K562 (cell line): ENCODE data around the gene CXCL14. TPM values are rescaled to one million over a fixed set of nuclear protein-coding genes. Genes with fewer than 3 reads are reported as not detected.
A peak's percentile ranks its signal among the peaks of the same experiment; 100 is the strongest.

Source experiments
- ATAC-seq: fragments of 200-7000 bp; cut with Tn5 transposase; 3 replicates; pipeline ENCODE4 v1.9.1; 2020; ENCODE audit warnings: moderate library complexity
- BruUV-seq: library from RNA; stranded (reverse); fragments of 400-500 nt; replicated peaks from 2 replicates; lab custom pipeline; 2021; lab: Mats Ljungman, UMichigan
- CTCF ChIA-PET: fragments of 300-600 bp; formaldehyde crosslinking; extraction: SDS; loops from one replicate; lab custom pipeline; 2021; ENCODE audit warnings: low intra/inter-chr PET ratio; lab: Yijun Ruan, JAX
- POLR2A ChIA-PET: fragments of 300-600, 350-650 bp; sonication (Branson Sonifier 250); formaldehyde crosslinking; extraction: SDS; loops from one replicate; lab custom pipeline; 2021; ENCODE audit warnings: antibody characterized with exemption, inconsistent platforms; lab: Yijun Ruan, JAX
- DNase-seq, 4 experiments: peaks; one replicate each; pipeline versions ENCODE4 v3.0.0 to v3.0.0-alpha.2; 2011 to 2018; ENCODE audit warnings: low spot score in 3 of 4, mixed read lengths in 3 of 4; ENCODE audit errors: extremely low read depth in 1 of 4
- FAIRE-seq: peaks from 2 replicates; lab custom pipeline; 2011; peaks lifted over from hg19 to GRCh38; lab: Jason Lieb, UNC
- H2AFZ ChIP-seq: 2 replicates; pipeline ENCODE4 v1.6.0; 2011; ENCODE audit warnings: low read depth, low read length, control low read depth, inconsistent platforms
- H3K27ac ChIP-seq: fragments of 200-600 bp; 3 replicates; pipeline ENCODE4 v1.8.0; 2011; ENCODE audit warnings: low read depth, mild to moderate bottlenecking, control low read depth, inconsistent platforms, low read length, moderate library complexity, mixed read lengths; ENCODE audit errors: extremely low read depth
- H3K27me3 ChIP-seq, 2 experiments: fragments of 300-600 bp in 1 of 2; 2 replicates in 1 of 2; 3 replicates in 1 of 2; pipeline versions ENCODE4 v1.6.0 to v1.8.0; 2011; ENCODE audit warnings: inconsistent platforms in 2 of 2, low read length in 2 of 2, mild to moderate bottlenecking in 1 of 2, mixed read lengths in 1 of 2, moderate library complexity in 1 of 2; ENCODE audit not compliant: control insufficient read depth in 2 of 2, insufficient read depth in 2 of 2
- H3K36me3 ChIP-seq: fragments of 300-600 bp; 3 replicates; pipeline ENCODE4 v1.8.0; 2011; ENCODE audit warnings: mild to moderate bottlenecking, low read length, inconsistent platforms; ENCODE audit not compliant: control insufficient read depth, insufficient read depth
- H3K4me1 ChIP-seq, 2 experiments: fragments of 200-600 bp in 1 of 2; replicated peaks in 1 of 2; 2 replicates in 1 of 2; 3 replicates in 1 of 2; pipeline versions ENCODE4 v1.5.1 to v1.8.0; 2011; ENCODE audit warnings: inconsistent platforms in 2 of 2, low read length in 2 of 2, mild to moderate bottlenecking in 1 of 2, mixed read lengths in 1 of 2, moderate library complexity in 1 of 2; ENCODE audit not compliant: control insufficient read depth in 2 of 2, insufficient read depth in 2 of 2
- H3K4me2 ChIP-seq: 2 replicates; pipeline ENCODE4 v1.6.1; 2011; ENCODE audit warnings: low read length, control low read depth, inconsistent platforms, mixed read lengths; ENCODE audit not compliant: insufficient read depth
- H3K4me3 ChIP-seq: fragments of 200-600 bp; sonication (generic), shearing (Covaris generic); 2 replicates; pipeline ENCODE4 v1.5.1; 2016; ENCODE audit warnings: control low read depth, inconsistent platforms
- H3K79me2 ChIP-seq: fragments of 200-600 bp; 3 replicates; pipeline ENCODE4 v1.8.0; 2011; ENCODE audit warnings: low read length, inconsistent platforms; ENCODE audit not compliant: control insufficient read depth, insufficient read depth
- H3K9ac ChIP-seq, 2 experiments: 2 replicates each; pipeline versions ENCODE4 v1.6.0 to v1.6.1; 2011; ENCODE audit warnings: low read depth in 2 of 2, low read length in 2 of 2, control low read depth in 1 of 2, inconsistent platforms in 1 of 2, mild to moderate bottlenecking in 1 of 2, mixed read lengths in 1 of 2; ENCODE audit not compliant: insufficient read depth in 1 of 2
- H3K9me1 ChIP-seq: one replicate; pipeline ENCODE4 v1.6.0; 2011; ENCODE audit warnings: inconsistent platforms, mild to moderate bottlenecking, low read length, moderate library complexity; ENCODE audit not compliant: control insufficient read depth, insufficient read depth
- H3K9me3 ChIP-seq: replicated peaks from 2 replicates; pipeline ENCODE4 v1.5.1; 2011; ENCODE audit warnings: low read depth, low read length, inconsistent platforms; ENCODE audit not compliant: control insufficient read depth, insufficient read depth
- H4K20me1 ChIP-seq: replicated peaks from 2 replicates; pipeline ENCODE4 v1.6.1; 2011; ENCODE audit warnings: low read length, inconsistent platforms, mixed read lengths; ENCODE audit not compliant: control insufficient read depth, insufficient read depth
- BCOR ChIP-seq: fragments of 450-650 bp; IDR thresholded peaks from 2 replicates; pipeline ENCODE4 v1.6.1; 2016
- IRF1 ChIP-seq: sonication (generic); formaldehyde crosslinking; IDR thresholded peaks from 2 replicates; pipeline ENCODE4 v1.8.0; 2022; ENCODE audit warnings: missing genetic modification reagents, mild to moderate bottlenecking, borderline replicate concordance
- RBM25 ChIP-seq: fragments of 200-400 bp; formaldehyde crosslinking; IDR thresholded peaks from 2 replicates; pipeline ENCODE4 v1.6.1; 2018; ENCODE audit warnings: low read length, low read depth, moderate library complexity; ENCODE audit not compliant: severe bottlenecking
- RHOXF2B ChIP-seq: fragments of 250-450 bp; sonication (Bioruptor Pico); conservative IDR thresholded peaks from 2 replicates; pipeline ENCODE4 v1.5.1; 2021
- ZFP36 ChIP-seq: fragments of 150-350 bp; IDR thresholded peaks from 2 replicates; pipeline ENCODE4 v1.6.1; 2018; ENCODE audit warnings: low read length, low read depth; ENCODE audit not compliant: partially characterized antibody
- WGBS: fragments of 100-300 bp; shearing (Covaris generic); methylation state at CpG from one replicate; pipeline ENCODE4 v1.1.6; 2016; ENCODE audit warnings: low coverage, mixed read lengths; ENCODE audit not compliant: insufficient coverage; ENCODE audit errors: missing lambda C conversion rate; 5-methylcytosine and 5-hydroxymethylcytosine counted together
- in situ Hi-C: fragments of 300-500 bp; cut with MboI; formaldehyde crosslinking; loops from 4 replicates; pipeline ENCODE4 v1.15.0; 2018; ENCODE audit warnings: inconsistent platforms, mixed read lengths
- intact Hi-C: fragments of 100-400 bp; cut with micrococcal nuclease; formaldehyde crosslinking; loops from 2 replicates; pipeline ENCODE4 v1.14.2; 2022
- polyA plus RNA-seq, 8 experiments: library from polyadenylated mRNA; depleted of rRNA in 4 of 8; stranded (reverse) in 5 of 8; unstranded in 3 of 8; fragments of >200 nt; fragmentation: Nextera tagmentation in 2 of 8; fragmentation: Illumina TruSeq in 1 of 8; extraction: Ambion mirVana in 2 of 8; extraction: Trizol in 1 of 8; gene quantifications; 2 replicates each; pipeline versions ENCODE4 v1.2.1 to v1.2.3, GENCODE V29; 2011 to 2014; ENCODE audit warnings: inconsistent platforms in 1 of 8, missing spikeins in 1 of 8
- total RNA-seq, 7 experiments: library from RNA; depleted of rRNA in 6 of 7; stranded (reverse); fragments of >200 nt in 6 of 7; fragmentation: Illumina TruSeq in 2 of 7; extraction: Trizol in 2 of 7; gene quantifications; 2 replicates each; pipeline versions ENCODE4 v1.2.1 to v1.2.3, GENCODE V29; 2011 to 2021; ENCODE audit warnings: low replicate concordance in 1 of 7

Gene CXCL14
- total and polyA plus RNA-seq, 9 of the 15 experiments (the other 6 are each of a cell fraction or from before 2014, with no cell fraction given), result not detected

GRCh38 chr5:135568923-135569360, 9.8 kb downstream of the CXCL14 start:
- no peak for FAIRE-seq
- Histone ChIP-seq H3K4me2 (no peak overlapping the region), H3K27ac (no peak overlapping the region), H3K4me3 (no peak overlapping the region), H3K4me1 (peaks cover 7 to 8% of the 10 kb centered on the region in 2 experiments), H2AFZ (no peak overlapping the region), H3K36me3 (no peaks in the 10 kb centered on the region), H4K20me1 (0 out of 2 replicates have a peak, but pooled peaks cover 3% of the 10 kb centered on the region), H3K9ac (no peak overlapping the region), H3K79me2 (no peaks in the 10 kb centered on the region), H3K27me3 (peaks cover 6 to 9% of the 10 kb centered on the region in 2 experiments; a peak in 4 of 5 replicates), H3K9me1 (no peaks in the 10 kb centered on the region), H3K9me3 (no peaks in the 10 kb centered on the region)
- in situ Hi-C loops, result no loop called here
- WGBS, result 0% methylated on average over 3 of the region's 5 CpGs
- BruUV-seq, result no TSS peak
- no peak for ATAC-seq
- CTCF ChIA-PET, result no interaction called here
- POLR2A ChIA-PET, result interaction anchor here (0.5 kb wide), 1 partner anchor 652 kb away, joined by 3 read pairs; no protein-coding TSS in a partner anchor
- TF ChIP-seq IRF1 (CRISPR knock-in tag) (no peak), RHOXF2B (no peak), BCOR (peak; percentile 55), RBM25 (peak; percentile 80), ZFP36 (peak; percentile 75)
- intact Hi-C loops, result loop anchor here (5.0 kb wide), 1 partner anchor 158 kb away; no protein-coding TSS in a partner anchor
- DNase-seq, result no peak
